Measurements from ENCODE around the gene SMIM43.
"Not testable (repeated sequence)": the region's sequence is repeated elsewhere in the genome, so short reads cannot be mapped to it uniquely, and the experiment has no call there.

SMIM43 gene

GRCh38 chr4:121736735-121737351 lies 28.1 kb downstream of the SMIM43 start:
- DNase-seq (ENCODE audit: low read depth in 2 of 2): no peak

- DNase-seq (ENCODE audit: low read depth in 2 of 2): no peak
These were observed 30.4 kb downstream of the SMIM43 start for GRCh38 chr4:121734571-121734970.

- no peak for DNase-seq (ENCODE audit: low read depth in 2 of 2)
These were observed 31.0 kb downstream of the SMIM43 start for GRCh38 chr4:121733942-121734341.

- not testable (repeated sequence) for DNase-seq (ENCODE audit: low read depth in 2 of 2)
These were observed 35.2 kb downstream of the SMIM43 start for GRCh38 chr4:121729753-121730152.

GRCh38 chr4:121728798-121729226 lies 36.2 kb downstream of the SMIM43 start:
- DNase-seq (ENCODE audit: low read depth in 2 of 2): no peak

GRCh38 chr4:121728066-121728465 lies 36.9 kb downstream of the SMIM43 start:
- DNase-seq (ENCODE audit: low read depth in 2 of 2): no peak

- DNase-seq (ENCODE audit: low read depth in 2 of 2): no peak
These were observed 38.2 kb downstream of the SMIM43 start for GRCh38 chr4:121726642-121727268.

GRCh38 chr4:121724671-121725070 lies 40.3 kb downstream of the SMIM43 start:
- DNase-seq (ENCODE audit: low read depth in 2 of 2): no peak

- no peak for DNase-seq (ENCODE audit: low read depth in 2 of 2)
These were observed 43.3 kb downstream of the SMIM43 start for GRCh38 chr4:121721700-121722099.

GRCh38 chr4:121720109-121720508 lies 44.9 kb downstream of the SMIM43 start:
- DNase-seq (ENCODE audit: low read depth in 2 of 2): no peak

- DNase-seq (ENCODE audit: low read depth in 2 of 2): no peak
These were observed 47.2 kb downstream of the SMIM43 start for GRCh38 chr4:121717680-121718237.

- DNase-seq (ENCODE audit: low read depth in 2 of 2): no peak
These were observed 50.4 kb downstream of the SMIM43 start for GRCh38 chr4:121714548-121714947.

- no peak for DNase-seq (ENCODE audit: low read depth in 2 of 2)
These were observed 52.2 kb downstream of the SMIM43 start for GRCh38 chr4:121712783-121713182.

GRCh38 chr4:121712001-121712651 lies 52.8 kb downstream of the SMIM43 start:
- DNase-seq (ENCODE audit: low read depth in 2 of 2): no peak

- DNase-seq (ENCODE audit: low read depth in 2 of 2): peak in 1 of 2 donors; percentile 27
These were observed 53.5 kb downstream of the SMIM43 start for GRCh38 chr4:121711263-121712000.

- DNase-seq (ENCODE audit: low read depth in 2 of 2): no peak
These were observed 55.1 kb downstream of the SMIM43 start for GRCh38 chr4:121709766-121710405.

Data from stimulated activated CD8-positive, alpha-beta memory T cell treated with anti-CD3 and anti-CD28 coated beads, Interleukin-7, amount 100 ng/mL, for 4 hours (primary cell).